Sigmoid colon (tissue), 7 donors: ENCODE results near the gene MOV10L1. TPM values are rescaled to one million over a fixed set of nuclear protein-coding genes. Genes with fewer than 3 reads are reported as not detected.

Source experiments
- DNase-seq: peaks from one replicate; pipeline ENCODE4 v3.0.0-alpha.2; 2019
- H3K27ac ChIP-seq, 4 donors: fragments of 200-600 bp; sonication (generic); one replicate each; pipeline ENCODE4 v1.5.1; 2016 to 2019; ENCODE audit warnings: mild to moderate bottlenecking in 1 of 4
- H3K27me3 ChIP-seq, 3 donors: fragments of 200-600 bp; sonication (generic); one replicate each; pipeline ENCODE4 v1.5.1; 2019; ENCODE audit warnings: mild to moderate bottlenecking in 1 of 3
- H3K36me3 ChIP-seq, 4 donors: fragments of 200-600 bp; sonication (generic); one replicate each; pipeline ENCODE4 v1.5.1; 2016 to 2019
- H3K4me1 ChIP-seq, 4 donors: fragments of 200-600 bp; sonication (generic); one replicate each; pipeline ENCODE4 v1.5.1; 2017 to 2019
- H3K4me3 ChIP-seq, 4 donors: fragments of 200-600 bp; sonication (generic); one replicate each; pipeline ENCODE4 v1.5.1; 2017 to 2019; ENCODE audit warnings: mild to moderate bottlenecking in 2 of 4, moderate library complexity in 1 of 4
- H3K9me3 ChIP-seq, 4 donors: fragments of 200-600 bp in 3 of 4; sonication (generic) in 3 of 4; one replicate each; pipeline versions ENCODE4 v1.5.1 to v1.6.1; 2013 to 2019
- EP300 ChIP-seq, 4 donors: sonication (generic); formaldehyde crosslinking; IDR thresholded peaks; one replicate each; pipeline ENCODE4 v1.6.1; 2017; ENCODE audit warnings: antibody characterized with exemption in 4 of 4
- POLR2A ChIP-seq, 2 donors: fragments of 450-650 bp; IDR thresholded peaks; one replicate each; pipeline ENCODE4 v1.6.1; 2016; ENCODE audit warnings: antibody characterized with exemption in 2 of 2, mild to moderate bottlenecking in 2 of 2, moderate library complexity in 2 of 2
- POLR2AphosphoS5 ChIP-seq, 4 donors: sonication (generic); formaldehyde crosslinking; IDR thresholded peaks; one replicate each; pipeline ENCODE4 v1.6.1; 2017; ENCODE audit warnings: antibody characterized with exemption in 4 of 4
- WGBS, 2 donors: extraction: QIAGEN DNeasy Blood & Tissue Kit; methylation state at CpG; one replicate each; pipeline ENCODE4 v1.1.7; 2013; 5-methylcytosine and 5-hydroxymethylcytosine counted together
- intact Hi-C: fragments of 100-400 bp; cut with DNase I; formaldehyde crosslinking; loops from one replicate; pipeline ENCODE4 v1.15.1; 2023
- polyA plus RNA-seq, 3 donors: library from polyadenylated mRNA; stranded (reverse); fragments of 200-250 nt; gene quantifications; one replicate each; pipeline ENCODE4 v1.2.3, GENCODE V29; 2013
- total RNA-seq, 4 donors: library from RNA; depleted of rRNA; stranded (reverse); fragments of >200 nt; gene quantifications; one replicate each; pipeline ENCODE4 v1.1.0, GENCODE V29; 2016
- TF ChIP-seq, protein P1 (sequence below), 4 experiments: fragments of 450-650 bp in 3 of 4; fragments of 200-600 bp in 1 of 4; IDR thresholded peaks; one replicate each; pipeline ENCODE4 v1.5.1; 2016 to 2019; ENCODE audit warnings: antibody characterized with exemption in 4 of 4, mild to moderate bottlenecking in 3 of 4, moderate library complexity in 2 of 4
- donor health status: healthy with polysubstance abuse.
- donor health status: Bipolar disorder and iron deficiency.
- donor health status: healthy.

The MOV10L1 gene
- total and polyA plus RNA-seq, 7 donors = 0.47 to 5.6 (median 1.8) TPM; not detected in 2

DNA sequence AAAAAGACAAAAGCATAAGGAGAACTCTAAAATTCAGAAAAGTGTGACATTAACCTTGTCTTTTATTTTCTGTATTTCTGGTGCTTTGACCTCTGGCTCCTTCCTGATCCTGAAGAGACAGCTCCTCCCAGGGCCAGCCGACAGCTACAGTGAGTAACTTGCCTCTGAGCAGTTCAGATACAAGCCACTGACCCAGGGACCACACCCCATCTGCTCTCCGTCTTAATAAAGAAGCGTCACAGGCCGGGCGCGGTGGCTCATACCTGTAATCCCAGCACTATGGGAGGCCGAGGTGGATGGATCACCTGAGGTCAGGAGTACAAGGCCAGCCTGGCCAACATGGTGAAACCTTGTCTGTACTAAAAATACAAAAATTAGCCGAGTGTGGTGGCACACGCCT is 11.0 kb upstream of the MOV10L1 start:
- intact Hi-C loops = no loop called here
- no peak for DNase-seq
- 36 to 78% methylated on average over 9 of the region's 9 CpGs for WGBS, 2 donors
- Histone ChIP-seq H3K9me3 (no peaks in the 10 kb centered on the region), H3K27me3 (peaks cover 3 to 14% (median 10%) of the 10 kb centered on the region in 3 donors), H3K36me3 (no peaks in the 10 kb centered on the region), H3K27ac (no peak overlapping the region), H3K4me3 (no peak overlapping the region), H3K4me1 (no peaks in the 10 kb centered on the region)
- TF ChIP-seq, protein P1, sequence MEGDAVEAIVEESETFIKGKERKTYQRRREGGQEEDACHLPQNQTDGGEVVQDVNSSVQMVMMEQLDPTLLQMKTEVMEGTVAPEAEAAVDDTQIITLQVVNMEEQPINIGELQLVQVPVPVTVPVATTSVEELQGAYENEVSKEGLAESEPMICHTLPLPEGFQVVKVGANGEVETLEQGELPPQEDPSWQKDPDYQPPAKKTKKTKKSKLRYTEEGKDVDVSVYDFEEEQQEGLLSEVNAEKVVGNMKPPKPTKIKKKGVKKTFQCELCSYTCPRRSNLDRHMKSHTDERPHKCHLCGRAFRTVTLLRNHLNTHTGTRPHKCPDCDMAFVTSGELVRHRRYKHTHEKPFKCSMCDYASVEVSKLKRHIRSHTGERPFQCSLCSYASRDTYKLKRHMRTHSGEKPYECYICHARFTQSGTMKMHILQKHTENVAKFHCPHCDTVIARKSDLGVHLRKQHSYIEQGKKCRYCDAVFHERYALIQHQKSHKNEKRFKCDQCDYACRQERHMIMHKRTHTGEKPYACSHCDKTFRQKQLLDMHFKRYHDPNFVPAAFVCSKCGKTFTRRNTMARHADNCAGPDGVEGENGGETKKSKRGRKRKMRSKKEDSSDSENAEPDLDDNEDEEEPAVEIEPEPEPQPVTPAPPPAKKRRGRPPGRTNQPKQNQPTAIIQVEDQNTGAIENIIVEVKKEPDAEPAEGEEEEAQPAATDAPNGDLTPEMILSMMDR (IDR thresholded peaks at IDR 0.05) = no peak
- no peak for TF ChIP-seq POLR2A (IDR thresholded peaks at IDR 0.05)
- TF ChIP-seq POLR2AphosphoS5 (IDR thresholded peaks at IDR 0.05) = no peak
- TF ChIP-seq EP300 (IDR thresholded peaks at IDR 0.05) = no peak

GRCh38 chr22:50080077-50080465 is 9.7 kb upstream of the MOV10L1 start:
- no peaks in the 10 kb centered on the region for H3K9me3 ChIP-seq
- H3K4me3 ChIP-seq = no peak overlapping the region
- intact Hi-C loops = no loop called here
- TF ChIP-seq POLR2A (IDR thresholded peaks at IDR 0.05) (no peak), EP300 (IDR thresholded peaks at IDR 0.05) (no peak), POLR2AphosphoS5 (IDR thresholded peaks at IDR 0.05) (no peak)
- TF ChIP-seq, protein P1 (IDR thresholded peaks at IDR 0.05) = no peak
- no peak for DNase-seq
- no peak overlapping the region for H3K27ac ChIP-seq
- H3K27me3 ChIP-seq = peaks cover 3 to 18% (median 10%) of the 10 kb centered on the region in 3 donors
- 84 to 89% methylated on average over 13 of the region's 13 CpGs for WGBS, 2 donors
- H3K36me3 ChIP-seq = no peaks in the 10 kb centered on the region
- no peaks in the 10 kb centered on the region for H3K4me1 ChIP-seq

DNA sequence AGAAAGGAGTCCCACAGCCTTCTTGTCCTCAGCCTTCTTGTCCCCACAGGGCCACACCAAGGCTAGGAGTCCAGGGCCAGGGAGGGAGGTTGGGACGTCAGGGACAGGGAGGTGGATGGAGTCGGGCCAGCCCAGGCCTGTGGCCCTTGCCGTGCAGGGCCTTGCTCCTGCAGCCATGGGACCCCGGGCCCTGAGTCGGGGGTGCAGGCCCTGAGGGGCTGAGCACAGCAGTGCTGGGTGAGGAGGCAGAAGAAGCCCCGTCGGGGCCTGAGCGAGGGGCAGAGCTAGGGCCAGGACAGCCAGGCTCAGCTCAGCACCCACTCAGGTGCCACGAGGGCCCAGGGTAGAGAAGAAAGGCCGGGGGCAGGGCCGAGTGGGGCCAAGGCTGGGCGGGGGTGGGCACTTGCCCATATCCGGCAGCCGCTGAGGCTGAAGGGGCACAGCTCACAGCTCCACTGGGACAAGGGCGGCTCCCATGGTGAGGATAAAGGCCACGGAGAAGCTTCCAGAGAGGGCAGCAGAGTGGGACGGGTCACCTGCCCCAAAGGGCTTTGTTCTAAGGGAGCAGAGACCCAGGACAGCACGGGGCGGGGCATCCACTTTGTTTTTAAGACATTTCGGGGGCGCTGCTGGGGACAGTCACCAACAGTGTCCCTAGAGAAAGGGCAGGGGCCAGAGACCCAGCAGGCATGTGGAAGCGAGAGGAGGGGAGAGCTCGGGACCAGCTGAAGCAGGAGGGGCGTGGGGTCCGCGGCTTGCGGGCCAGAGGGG is 8.2 kb upstream of the MOV10L1 start:
- intact Hi-C loops = no loop called here
- TF ChIP-seq EP300 (IDR thresholded peaks at IDR 0.05) (no peak), POLR2A (IDR thresholded peaks at IDR 0.05) (no peak), POLR2AphosphoS5 (IDR thresholded peaks at IDR 0.05) (no peak)
- TF ChIP-seq, protein P1 (IDR thresholded peaks at IDR 0.05) = no peak
- H3K27ac ChIP-seq = no peak overlapping the region
- 89 to 92% methylated on average over 27 of the region's 27 CpGs for WGBS, 2 donors
- no peaks in the 10 kb centered on the region for H3K9me3 ChIP-seq
- DNase-seq = no peak
- H3K36me3 ChIP-seq = no peaks in the 10 kb centered on the region
- H3K4me1 ChIP-seq = no peaks in the 10 kb centered on the region
- peaks cover 3 to 18% (median 12%) of the 10 kb centered on the region in 3 donors for H3K27me3 ChIP-seq
- no peak overlapping the region for H3K4me3 ChIP-seq

GRCh38 chr22:50082197-50082715 is 7.5 kb upstream of the MOV10L1 start:
- no peak for DNase-seq
- no peaks in the 10 kb centered on the region for H3K36me3 ChIP-seq
- H3K27ac ChIP-seq = no peak overlapping the region
- 88 to 89% methylated on average over 18 of the region's 18 CpGs for WGBS, 2 donors
- TF ChIP-seq EP300 (IDR thresholded peaks at IDR 0.05) (no peak), POLR2A (IDR thresholded peaks at IDR 0.05) (no peak), POLR2AphosphoS5 (IDR thresholded peaks at IDR 0.05) (no peak)
- TF ChIP-seq, protein P1 (IDR thresholded peaks at IDR 0.05) = no peak
- H3K4me1 ChIP-seq = no peaks in the 10 kb centered on the region
- intact Hi-C loops = no loop called here
- H3K27me3 ChIP-seq = peaks cover 3 to 20% (median 18%) of the 10 kb centered on the region in 3 donors
- H3K9me3 ChIP-seq = no peaks in the 10 kb centered on the region
- H3K4me3 ChIP-seq = no peak overlapping the region
